Tibial nerve (tissue), 4 donors: ENCODE results near the gene ALOX15B. TPM values are rescaled to one million over a fixed set of nuclear protein-coding genes. Genes with fewer than 3 reads are reported as not detected.
"Not testable (repeated sequence)": the region's sequence is repeated elsewhere in the genome, so short reads cannot be mapped to it uniquely, and the experiment has no call there.

Experiments used
- DNase-seq, 2 donors: peaks; one replicate each; pipeline ENCODE4 v3.0.0-alpha.2; 2019; ENCODE audit warnings: low spot score in 2 of 2
- H3K27ac ChIP-seq, 4 donors: fragments of 200-600 bp; sonication (generic) in 3 of 4; one replicate each; pipeline ENCODE4 v1.5.1; 2017 to 2019; ENCODE audit warnings: mild to moderate bottlenecking in 1 of 4
- H3K27me3 ChIP-seq, 2 donors: fragments of 200-600 bp; sonication (generic) in 1 of 2; one replicate each; pipeline versions ENCODE4 v1.5.1 to v1.6.0; 2017 to 2019
- H3K36me3 ChIP-seq, 3 donors: fragments of 200-600 bp; sonication (generic); one replicate each; pipeline ENCODE4 v1.5.1; 2018 to 2019
- H3K4me1 ChIP-seq, 4 donors: fragments of 200-600 bp; sonication (generic) in 3 of 4; one replicate each; pipeline ENCODE4 v1.5.1; 2017 to 2019
- H3K4me3 ChIP-seq, 4 donors: fragments of 200-600 bp; sonication (generic) in 3 of 4; one replicate each; pipeline ENCODE4 v1.5.1; 2017 to 2019; ENCODE audit warnings: mild to moderate bottlenecking in 1 of 4, moderate library complexity in 1 of 4
- H3K9me3 ChIP-seq, 4 donors: fragments of 200-600 bp; sonication (generic) in 3 of 4; one replicate each; pipeline ENCODE4 v1.5.1; 2017 to 2019
- EP300 ChIP-seq, 2 donors: sonication (generic); formaldehyde crosslinking; IDR thresholded peaks; one replicate each; pipeline ENCODE4 v1.6.1; 2017; ENCODE audit warnings: antibody characterized with exemption in 2 of 2, mild to moderate bottlenecking in 1 of 2
- POLR2A ChIP-seq, 2 donors: fragments of 450-650 bp; IDR thresholded peaks; one replicate each; pipeline ENCODE4 v1.6.1; 2017; ENCODE audit warnings: antibody characterized with exemption in 2 of 2, mild to moderate bottlenecking in 2 of 2, moderate library complexity in 2 of 2
- WGBS, 2 donors: methylation state at CpG; one replicate each; pipeline ENCODE4 v1.1.5; 2018; 5-methylcytosine and 5-hydroxymethylcytosine counted together
- total RNA-seq, 4 donors: library from RNA; depleted of rRNA; stranded (reverse); fragments of >200 nt; gene quantifications; one replicate each; pipeline ENCODE4 v1.1.0, GENCODE V29; 2016
- TF ChIP-seq, protein P1 (sequence below), 5 experiments: fragments of 200-600 bp in 3 of 5; fragments of 450-650 bp in 2 of 5; sonication (generic) in 3 of 5; IDR thresholded peaks; one replicate each; pipeline ENCODE4 v1.5.1; 2016 to 2019; ENCODE audit warnings: antibody characterized with exemption in 5 of 5, mild to moderate bottlenecking in 3 of 5, moderate library complexity in 2 of 5

The ALOX15B gene
- total RNA-seq, 4 donors from 2014 or later, result 3.8 to 22.8 (median 9.3) TPM

DNA sequence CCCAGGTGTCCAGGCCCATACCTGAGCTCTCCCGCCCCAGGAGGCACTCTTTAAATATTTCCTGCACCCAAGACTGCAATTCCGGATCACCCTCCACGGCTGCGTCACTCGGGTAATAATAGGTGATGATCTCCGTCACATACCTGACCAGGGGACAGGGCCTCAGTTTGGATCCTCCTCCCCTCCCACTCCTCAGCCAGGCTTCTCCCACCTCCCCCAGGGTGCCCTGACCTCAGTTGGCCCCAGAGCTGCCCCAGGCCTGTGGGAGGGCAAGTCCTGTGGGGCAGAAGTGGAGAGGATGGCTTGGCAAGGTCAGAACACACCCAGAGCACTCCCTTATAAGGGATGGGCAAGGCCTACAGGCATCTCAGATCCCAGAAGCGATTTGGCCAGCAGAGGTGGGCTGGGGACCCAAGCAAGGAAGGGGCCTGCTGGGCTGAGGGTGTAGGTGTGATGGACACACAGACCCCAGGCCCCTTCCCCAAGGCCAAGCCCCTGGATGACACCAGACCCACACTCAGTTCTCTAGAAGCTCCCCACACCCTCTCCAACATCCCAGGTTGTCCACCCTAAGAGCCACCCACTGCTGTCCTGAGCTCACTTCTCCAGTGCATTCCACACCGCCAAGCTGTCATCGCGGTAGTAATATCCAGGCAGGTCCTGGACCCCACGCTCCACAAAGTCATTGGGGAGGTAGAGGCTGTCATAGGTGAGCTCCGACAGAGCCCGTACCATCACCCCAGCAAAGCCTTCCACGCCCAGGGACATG is 36.9 kb downstream of the ALOX15B start:
- WGBS, 2 donors, result 93 to 94% methylated on average over 11 to 14 of the region's 14 CpGs
- no peak for DNase-seq

DNA sequence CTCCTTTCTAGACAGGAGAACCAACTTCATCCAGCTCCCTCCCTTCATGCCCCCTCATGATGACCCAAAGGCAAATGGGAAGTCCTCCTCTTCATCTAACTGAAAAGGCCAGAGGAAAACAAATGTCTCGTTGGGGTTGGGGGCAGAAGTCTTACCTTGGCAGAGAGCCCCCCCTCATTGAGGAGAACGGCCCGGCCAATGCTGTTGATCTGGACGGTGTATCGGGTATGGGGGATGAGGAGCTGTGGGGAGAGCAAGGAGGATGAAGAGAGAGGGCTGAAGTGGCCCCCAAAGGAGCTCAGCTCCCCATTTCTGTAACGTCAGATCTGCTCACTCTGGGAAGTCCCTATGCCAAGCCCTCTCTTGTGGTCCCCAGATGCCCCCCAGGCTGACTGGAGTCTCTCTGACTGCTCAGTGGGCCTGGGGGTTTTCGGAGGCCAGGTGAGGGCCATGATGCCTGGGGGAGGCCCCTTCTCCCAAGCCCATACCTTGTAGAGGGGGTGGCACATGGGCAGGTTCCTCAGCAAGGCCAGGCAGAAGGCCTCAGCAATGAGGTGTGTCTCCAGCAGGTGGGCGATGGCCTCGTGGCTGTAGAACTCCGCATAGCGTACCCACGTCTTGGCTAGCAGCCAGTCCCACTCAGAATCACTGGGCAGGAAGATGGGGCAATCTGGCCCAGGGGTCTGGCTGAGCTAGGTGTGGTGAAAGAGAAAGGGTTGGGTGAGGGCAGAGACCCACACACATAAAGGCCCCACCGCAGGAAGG is 37.8 kb downstream of the ALOX15B start:
- 87 to 88% methylated on average over 13 of the region's 13 CpGs for WGBS, 2 donors
- DNase-seq, result no peak
- Histone ChIP-seq H3K4me1 (peaks cover 0 to 47% (median 17%) of the 10 kb centered on the region in 4 donors), H3K9me3 (no peaks in the 10 kb centered on the region), H3K36me3 (no peaks in the 10 kb centered on the region), H3K27me3 (peaks cover 0 to 96% of the 10 kb centered on the region in 2 donors), H3K4me3 (no peak overlapping the region), H3K27ac (no peak overlapping the region)
- TF ChIP-seq EP300 (IDR thresholded peaks at IDR 0.05), result no peak
- TF ChIP-seq, protein P1, sequence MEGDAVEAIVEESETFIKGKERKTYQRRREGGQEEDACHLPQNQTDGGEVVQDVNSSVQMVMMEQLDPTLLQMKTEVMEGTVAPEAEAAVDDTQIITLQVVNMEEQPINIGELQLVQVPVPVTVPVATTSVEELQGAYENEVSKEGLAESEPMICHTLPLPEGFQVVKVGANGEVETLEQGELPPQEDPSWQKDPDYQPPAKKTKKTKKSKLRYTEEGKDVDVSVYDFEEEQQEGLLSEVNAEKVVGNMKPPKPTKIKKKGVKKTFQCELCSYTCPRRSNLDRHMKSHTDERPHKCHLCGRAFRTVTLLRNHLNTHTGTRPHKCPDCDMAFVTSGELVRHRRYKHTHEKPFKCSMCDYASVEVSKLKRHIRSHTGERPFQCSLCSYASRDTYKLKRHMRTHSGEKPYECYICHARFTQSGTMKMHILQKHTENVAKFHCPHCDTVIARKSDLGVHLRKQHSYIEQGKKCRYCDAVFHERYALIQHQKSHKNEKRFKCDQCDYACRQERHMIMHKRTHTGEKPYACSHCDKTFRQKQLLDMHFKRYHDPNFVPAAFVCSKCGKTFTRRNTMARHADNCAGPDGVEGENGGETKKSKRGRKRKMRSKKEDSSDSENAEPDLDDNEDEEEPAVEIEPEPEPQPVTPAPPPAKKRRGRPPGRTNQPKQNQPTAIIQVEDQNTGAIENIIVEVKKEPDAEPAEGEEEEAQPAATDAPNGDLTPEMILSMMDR (IDR thresholded peaks at IDR 0.05), result no peak
- no peak for TF ChIP-seq POLR2A (IDR thresholded peaks at IDR 0.05)

More for the DNA sequence above, 36.9 kb downstream of the ALOX15B start:
- H3K4me3 ChIP-seq, result no peak overlapping the region
- TF ChIP-seq, protein P1 (IDR thresholded peaks at IDR 0.05), result no peak
- peaks cover 0 to 95% of the 10 kb centered on the region in 2 donors for H3K27me3 ChIP-seq
- no peaks in the 10 kb centered on the region for H3K36me3 ChIP-seq
- no peak overlapping the region for H3K27ac ChIP-seq
- H3K9me3 ChIP-seq, result no peaks in the 10 kb centered on the region
- peaks cover 0 to 42% (median 17%) of the 10 kb centered on the region in 4 donors for H3K4me1 ChIP-seq

DNA sequence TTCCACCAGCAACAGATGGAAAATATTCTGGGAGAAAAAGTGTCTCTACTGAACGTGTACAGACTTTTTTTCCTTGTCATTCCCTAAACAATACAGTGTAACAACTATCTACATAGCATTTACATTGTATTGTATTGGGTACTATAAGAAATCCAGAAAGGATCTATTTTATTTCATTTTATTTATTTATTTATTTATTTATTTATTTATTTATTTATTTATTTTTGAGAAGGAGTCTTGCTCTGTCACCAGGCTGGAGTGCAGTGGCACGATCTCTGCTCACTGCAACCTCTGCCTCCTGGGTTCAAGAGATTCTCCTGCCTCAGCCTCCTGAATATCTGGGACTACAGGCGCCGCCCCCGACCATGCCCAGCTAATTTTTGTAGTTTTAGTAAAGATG is 39.1 kb downstream of the ALOX15B start:
- H3K27ac ChIP-seq, H3K36me3 ChIP-seq, H3K4me3 ChIP-seq, DNase-seq, H3K9me3 ChIP-seq: not testable (repeated sequence)
- WGBS, 2 donors, result 85 to 88% methylated on average over 4 to 5 of the region's 5 CpGs
- H3K27me3 ChIP-seq, result peaks cover 0 to 96% of the 10 kb centered on the region in 2 donors
- peaks cover 0 to 38% (median 12%) of the 10 kb centered on the region in 4 donors for H3K4me1 ChIP-seq

DNA sequence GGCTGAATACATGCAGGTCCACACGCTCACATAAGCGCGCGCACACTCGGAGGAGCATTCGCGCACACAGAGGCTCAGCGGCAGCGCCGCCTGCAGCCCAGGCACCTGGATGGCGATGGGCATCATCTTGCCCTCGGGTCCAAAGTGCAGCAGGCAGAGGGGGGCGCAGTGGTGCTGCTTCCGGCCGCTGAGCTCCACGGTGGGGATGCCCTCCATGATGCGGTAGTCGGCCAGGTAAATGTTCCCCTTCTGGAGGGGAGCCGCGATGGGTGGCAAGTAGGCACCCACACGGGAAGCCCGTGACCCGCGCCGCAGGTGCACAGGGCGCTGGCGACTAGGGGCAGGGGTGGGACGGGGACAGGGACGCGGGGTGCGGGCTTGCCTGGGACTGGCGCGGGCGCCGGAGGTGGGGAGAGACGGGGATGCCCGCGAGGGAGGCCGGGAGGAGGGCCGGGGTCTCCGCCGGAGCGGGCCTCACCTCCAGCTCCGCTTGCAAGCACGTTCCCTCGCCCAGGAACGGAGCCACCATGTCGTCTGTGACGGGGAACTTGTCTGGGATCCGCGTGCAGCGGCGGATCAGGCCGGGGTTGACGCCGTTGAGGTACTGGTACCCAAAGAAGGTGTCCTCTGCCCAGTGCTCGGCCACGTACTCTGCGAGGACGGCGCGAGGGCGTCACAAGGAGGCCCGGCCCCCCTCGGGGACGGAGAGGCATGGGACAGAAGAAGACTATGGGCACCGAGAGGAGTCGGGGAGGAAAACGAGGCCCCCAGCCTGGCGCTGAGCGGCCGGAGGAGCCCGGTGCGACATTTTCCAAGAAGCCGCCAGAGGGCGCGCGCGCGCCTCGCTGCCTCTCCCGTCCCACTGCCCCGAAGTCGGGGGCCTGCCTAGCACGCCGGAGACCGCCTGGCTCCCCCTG is 40.7 kb downstream of the ALOX15B start:
- no peak for TF ChIP-seq EP300 (IDR thresholded peaks at IDR 0.05)
- TF ChIP-seq, protein P1 (IDR thresholded peaks at IDR 0.05), result peak; percentile 89 to 93 (median 90)
- TF ChIP-seq POLR2A (IDR thresholded peaks at IDR 0.05), result no peak
- peak overlapping the region in 2 of 4 donors; percentile 16 to 28 for H3K27ac ChIP-seq
- peaks cover 0 to 22% (median 3%) of the 10 kb centered on the region in 4 donors for H3K4me1 ChIP-seq
- peak; percentile 35 to 49 for DNase-seq
- H3K27me3 ChIP-seq, result peaks cover 0 to 95% of the 10 kb centered on the region in 2 donors
- WGBS, 2 donors, result 2% methylated on average over 63 to 75 of the region's 87 CpGs
- H3K9me3 ChIP-seq, result no peaks in the 10 kb centered on the region
- no peaks in the 10 kb centered on the region for H3K36me3 ChIP-seq
- H3K4me3 ChIP-seq, result peak overlapping the region; percentile 2 to 50 (median 41)

DNA sequence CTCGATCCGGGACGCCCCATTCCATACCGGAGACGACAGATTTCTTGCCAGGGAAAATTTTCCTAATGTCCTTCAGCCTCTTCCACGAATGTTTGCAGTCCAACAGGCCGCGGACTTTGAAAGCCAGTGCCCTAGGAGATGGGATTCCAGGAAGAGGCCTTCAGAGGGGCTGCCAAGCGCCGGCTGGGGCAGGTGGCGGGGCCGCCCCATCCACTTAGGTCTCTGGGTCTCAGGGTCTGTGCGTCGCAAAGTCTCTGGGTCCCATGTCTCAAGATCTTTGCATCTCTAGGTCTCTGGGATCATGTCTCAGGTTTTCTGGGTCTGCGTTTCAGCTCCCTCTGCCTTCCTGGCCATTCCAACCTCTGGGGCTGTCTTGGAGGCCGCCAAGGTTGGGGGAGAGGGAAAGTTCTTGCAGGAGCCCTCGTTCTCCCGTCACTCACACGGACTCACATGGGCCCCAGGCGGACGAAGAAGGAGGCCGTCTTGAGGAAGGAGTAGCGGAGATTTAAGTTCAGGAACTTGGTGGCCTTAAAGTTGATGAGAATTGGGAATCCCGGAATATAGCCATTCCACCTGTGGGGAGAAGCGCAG is 41.4 kb downstream of the ALOX15B start:
- DNase-seq, result no peak
- H3K27me3 ChIP-seq, result peaks cover 0 to 93% of the 10 kb centered on the region in 2 donors
- H3K4me1 ChIP-seq, result peaks cover 0 to 22% (median 3%) of the 10 kb centered on the region in 4 donors
- H3K4me3 ChIP-seq, result peak overlapping the region; percentile 2 to 50 (median 41)
- 24 to 44% methylated on average over 12 to 25 of the region's 25 CpGs for WGBS, 2 donors
- H3K27ac ChIP-seq, result no peak overlapping the region
- TF ChIP-seq, protein P1 (IDR thresholded peaks at IDR 0.05), result no peak
- TF ChIP-seq POLR2A (IDR thresholded peaks at IDR 0.05) (no peak), EP300 (IDR thresholded peaks at IDR 0.05) (no peak)
- H3K36me3 ChIP-seq, result no peaks in the 10 kb centered on the region
- no peaks in the 10 kb centered on the region for H3K9me3 ChIP-seq
